ENCODE measurements around the gene GOLGA1. TPM values are rescaled to one million over a fixed set of nuclear protein-coding genes. Genes with fewer than 3 reads are reported as not detected.
"Not testable (repeated sequence)": the region's sequence is repeated elsewhere in the genome, so short reads cannot be mapped to it uniquely, and the experiment has no call there.

The GOLGA1 gene
- total RNA-seq, 1 experiment from 2014 or later: 24.3 TPM

GRCh38 chr9:124858330-124859046 is 82.4 kb downstream of the GOLGA1 start:
- DNase-seq (ENCODE audit: low spot score): no peak

DNA sequence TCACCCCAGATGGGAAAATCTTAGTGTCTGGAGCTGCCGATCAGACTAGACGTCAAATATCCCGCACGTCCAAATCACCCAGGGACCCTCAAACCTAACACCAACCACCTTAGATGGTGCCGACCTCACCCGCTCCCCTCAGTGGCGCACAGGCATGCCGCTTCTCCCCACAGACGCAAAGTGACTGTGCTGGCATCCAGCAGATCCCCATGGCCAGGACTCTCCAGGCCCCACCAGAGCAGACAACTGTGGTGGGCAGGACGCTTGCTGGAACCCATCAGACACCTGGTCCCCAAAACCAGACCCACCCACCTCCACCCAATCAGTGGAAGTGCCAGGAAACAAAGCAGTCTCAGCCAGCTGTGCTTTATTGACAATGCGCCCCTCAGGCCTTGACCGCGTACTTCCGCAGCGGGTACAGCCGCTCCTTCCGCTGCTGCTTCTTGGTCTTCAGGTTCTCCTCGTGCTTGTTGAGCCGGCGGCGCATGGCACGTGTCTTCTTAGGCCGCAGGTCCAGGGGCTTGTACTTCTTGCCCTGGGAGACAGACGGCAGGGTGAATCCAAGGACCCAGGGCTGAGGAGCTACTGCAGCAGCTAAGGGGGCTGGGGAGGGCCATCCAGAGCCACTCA is 83.2 kb downstream of the GOLGA1 start:
- no peak for DNase-seq (ENCODE audit: low spot score)

DNA sequence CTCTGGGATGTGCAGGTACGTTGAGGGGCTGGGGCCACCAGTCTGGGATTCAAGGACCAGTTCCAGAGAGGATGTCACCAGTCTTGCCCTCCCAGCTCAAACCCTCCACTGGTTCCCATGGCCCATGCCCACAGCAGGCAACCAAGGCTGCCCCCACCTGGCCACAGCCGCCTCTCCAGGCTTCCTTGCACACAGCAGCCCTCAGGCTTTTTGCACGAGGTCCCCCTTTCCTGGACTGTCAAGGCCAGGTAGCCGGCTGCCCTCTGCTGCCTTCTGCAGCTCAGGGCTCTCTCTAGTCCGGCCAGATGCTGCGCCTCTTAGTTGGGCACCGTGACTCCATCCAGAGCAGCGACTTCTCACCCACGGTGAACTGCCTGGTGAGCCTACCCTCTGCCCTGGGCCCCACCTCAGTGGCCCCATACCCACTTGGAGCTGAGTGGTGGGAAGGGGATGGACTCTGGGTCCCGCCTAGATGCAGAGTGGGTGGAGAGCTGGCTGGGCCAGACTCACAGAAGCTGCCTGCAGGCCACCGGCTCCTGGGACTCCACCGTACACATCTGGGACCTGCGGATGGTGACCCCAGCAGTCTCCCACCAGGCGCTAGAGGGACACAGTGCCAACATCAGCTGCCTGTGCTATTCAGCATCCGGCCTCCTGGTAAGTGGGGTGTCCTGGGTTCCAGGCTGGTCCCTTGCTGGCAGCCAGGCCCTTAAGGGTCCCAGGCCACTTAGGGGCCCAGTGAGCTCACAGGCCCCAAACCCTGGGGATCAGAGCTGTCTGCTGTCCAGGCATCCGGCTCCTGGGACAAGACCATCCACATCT is 84.7 kb downstream of the GOLGA1 start:
- DNase-seq (ENCODE audit: low spot score): peak; percentile 47

DNA sequence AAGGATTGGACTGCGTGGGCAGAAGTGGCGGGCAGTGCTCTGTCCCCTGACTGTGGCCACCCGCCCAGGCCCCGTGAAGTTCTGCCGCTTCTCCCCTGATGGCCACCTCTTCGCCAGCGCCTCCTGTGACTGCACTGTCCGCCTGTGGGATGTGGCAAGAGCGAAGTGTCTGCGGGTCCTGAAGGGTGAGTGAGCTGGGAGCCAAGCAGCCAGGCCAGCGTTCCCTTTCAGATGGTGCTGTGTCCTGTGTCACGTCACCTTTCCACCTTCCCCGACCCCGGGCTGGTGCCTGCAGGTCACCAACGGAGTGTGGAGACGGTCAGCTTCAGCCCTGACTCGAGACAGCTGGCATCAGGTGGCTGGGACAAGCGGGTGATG is 85.3 kb downstream of the GOLGA1 start:
- no peak for DNase-seq (ENCODE audit: low spot score)

- DNase-seq (ENCODE audit: low spot score): no peak
Observed at GRCh38 chr9:124854822-124855221, 86.1 kb downstream of the GOLGA1 start.

GRCh38 chr9:124854161-124854560 is 86.7 kb downstream of the GOLGA1 start:
- no peak for DNase-seq (ENCODE audit: low spot score)

GRCh38 chr9:124853605-124854143 is 87.2 kb downstream of the GOLGA1 start:
- no peak for DNase-seq (ENCODE audit: low spot score)

GRCh38 chr9:124852829-124853531 is 87.9 kb downstream of the GOLGA1 start, which contains the start of gene WDR38:
Gene WDR38, plus strand, starts transcription at chr9:124853460. Its CDS starts 72 bp downstream, at chr9:124853532.
- DNase-seq (ENCODE audit: low spot score): peak; percentile 88

- no peak for DNase-seq (ENCODE audit: low spot score)
Observed at GRCh38 chr9:124852121-124852828, 88.6 kb downstream of the GOLGA1 start.

- no peak for DNase-seq (ENCODE audit: low spot score)
Observed at GRCh38 chr9:124849801-124850200, 91.1 kb downstream of the GOLGA1 start.

GRCh38 chr9:124846969-124847368 is 93.9 kb downstream of the GOLGA1 start:
- no peak for DNase-seq (ENCODE audit: low spot score)

DNA sequence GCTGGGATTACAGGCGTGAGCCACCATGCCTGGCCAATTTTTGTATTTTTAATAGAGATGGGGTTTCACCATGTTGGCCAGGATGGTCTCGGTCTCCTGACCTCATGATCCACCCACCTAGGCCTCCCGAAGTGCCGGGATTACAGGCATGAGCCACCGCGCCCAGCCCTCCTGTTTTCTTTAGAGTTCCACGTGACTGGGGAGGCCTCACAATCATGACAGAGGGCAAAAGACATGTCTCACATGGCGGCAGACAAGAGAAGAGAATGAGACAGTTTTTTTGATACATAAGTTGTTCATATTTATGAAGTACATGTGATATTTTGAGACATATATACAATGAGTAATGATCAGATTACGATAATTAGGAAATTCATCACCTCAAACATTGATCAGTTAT is 94.4 kb downstream of the GOLGA1 start:
- DNase-seq (ENCODE audit: low spot score): not testable (repeated sequence)

GRCh38 chr9:124844291-124844690 is 96.6 kb downstream of the GOLGA1 start:
- DNase-seq (ENCODE audit: low spot score): no peak

- no peak for DNase-seq (ENCODE audit: low spot score)
Observed at GRCh38 chr9:124843456-124844034, 97.3 kb downstream of the GOLGA1 start.

DNA sequence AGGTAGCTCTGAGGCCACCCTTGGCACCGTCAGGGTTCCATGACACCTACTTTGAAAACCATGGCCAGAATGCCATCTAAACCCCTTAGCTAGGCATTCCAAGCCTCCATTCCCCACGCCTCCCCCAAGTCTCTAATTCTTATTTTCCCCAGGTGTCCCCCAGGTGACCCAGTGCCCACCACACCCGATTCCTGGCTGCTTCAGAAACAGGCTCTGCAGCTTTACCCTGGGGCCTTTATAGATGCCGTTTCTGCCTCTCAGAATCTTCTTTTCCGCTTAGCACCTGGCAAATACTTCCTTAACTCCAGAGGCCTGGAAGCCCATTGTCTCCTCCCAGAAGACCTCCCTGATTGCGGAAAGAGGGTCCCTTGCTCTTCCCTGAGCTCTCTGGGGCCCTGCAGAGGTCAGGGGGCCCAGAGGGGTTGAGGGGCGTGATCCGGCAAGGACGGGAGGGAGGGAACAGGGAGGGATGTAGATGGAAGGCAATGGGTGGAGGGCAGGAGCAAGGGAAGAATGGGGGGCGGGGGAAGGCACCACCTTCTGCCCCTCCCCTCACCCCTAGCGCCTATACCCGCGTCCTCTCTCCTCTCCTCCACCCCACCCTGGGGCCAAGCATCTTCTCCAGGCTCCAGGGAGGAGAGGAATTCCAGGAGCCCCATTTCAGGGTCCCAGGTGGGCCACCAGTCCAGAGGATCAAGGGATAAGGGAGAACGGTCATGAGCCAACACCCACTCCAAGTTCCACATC is 99.6 kb downstream of the GOLGA1 start:
- DNase-seq (ENCODE audit: low spot score): no peak

- DNase-seq (ENCODE audit: low spot score): no peak
Observed at GRCh38 chr9:124840300-124840833, 100.5 kb downstream of the GOLGA1 start.

DNA sequence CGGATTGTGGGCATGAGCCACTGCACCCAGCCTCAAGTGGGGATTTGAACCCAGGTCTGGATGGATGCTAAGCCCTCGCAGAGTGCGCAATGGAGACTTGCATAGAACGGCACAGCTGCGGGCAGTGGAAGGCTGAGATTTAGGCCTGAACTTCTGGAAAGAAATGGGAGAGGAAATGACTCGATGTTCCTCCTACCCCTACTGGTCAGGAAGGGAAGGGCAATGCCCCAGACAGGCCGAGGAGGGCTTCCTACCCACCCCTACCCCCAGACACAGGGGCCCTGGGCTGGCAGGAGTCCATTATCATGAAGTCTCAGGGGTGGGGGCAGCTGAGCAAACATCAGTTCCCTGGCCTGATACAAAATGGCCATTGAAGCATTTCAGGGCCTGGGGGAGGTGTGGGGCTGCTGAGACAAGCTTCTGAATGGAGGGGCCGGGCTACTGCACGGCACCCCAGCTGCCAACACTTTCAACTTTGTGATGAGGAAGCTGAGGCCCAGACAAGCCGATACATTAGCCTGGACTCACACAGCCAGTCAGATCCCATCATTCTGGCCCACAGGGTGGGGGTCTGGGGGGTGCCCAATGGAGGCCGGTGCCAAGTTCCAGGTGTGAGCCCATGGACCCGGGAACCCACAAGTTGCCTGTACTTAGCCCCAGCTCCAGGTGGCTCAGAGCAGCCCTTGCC is 101.1 kb downstream of the GOLGA1 start:
- peak; percentile 46 for DNase-seq (ENCODE audit: low spot score)

GRCh38 chr9:124838567-124839275 is 102.2 kb downstream of the GOLGA1 start:
- not testable (repeated sequence) for DNase-seq (ENCODE audit: low spot score)
